GM12878 (cell line): ENCODE data around the gene SULT2A1. TPM values are rescaled to one million over a fixed set of nuclear protein-coding genes. Genes with fewer than 3 reads are reported as not detected.
"Not testable (repeated sequence)": the region's sequence is repeated elsewhere in the genome, so short reads cannot be mapped to it uniquely, and the experiment has no call there.

Source experiments
- ATAC-seq: fragments of 200-7000 bp; cut with Tn5 transposase; 3 replicates; pipeline ENCODE4 v1.9.1; 2020; ENCODE audit warnings: mild to moderate bottlenecking, moderate library complexity
- BruUV-seq: library from RNA; stranded (reverse); fragments of 400-500 nt; replicated peaks from 2 replicates; lab custom pipeline; 2021; lab: Mats Ljungman, UMichigan
- CTCF ChIA-PET: fragments of 300-600 bp; sonication (Branson Sonifier 250); formaldehyde crosslinking; extraction: SDS; loops from one replicate; lab custom pipeline; 2021; ENCODE audit warnings: inconsistent platforms; lab: Yijun Ruan, JAX
- POLR2A ChIA-PET: fragments of 350-600 bp; formaldehyde crosslinking; extraction: SDS; loops from one replicate; lab custom pipeline; 2021; ENCODE audit warnings: inconsistent platforms; lab: Charles Lee
- RAD21 ChIA-PET: fragments of 300-600 bp; sonication (Branson Sonifier 250); formaldehyde crosslinking; loops from one replicate; lab custom pipeline; 2023; ENCODE audit warnings: antibody characterized with exemption; ENCODE audit not compliant: unreplicated experiment; lab: Charles Lee
- SMC1A ChIA-PET: fragments of 300-600 bp; sonication (Branson Sonifier 250); formaldehyde crosslinking; loops from one replicate; lab custom pipeline; 2023; ENCODE audit not compliant: unreplicated experiment, uncharacterized antibody; lab: Charles Lee
- DNase-seq: peaks from one replicate; pipeline ENCODE4 v3.0.0-alpha.2; 2011; ENCODE audit warnings: low read depth, low spot score
- FAIRE-seq: peaks from 3 replicates; lab custom pipeline; 2011; peaks lifted over from hg19 to GRCh38; lab: Jason Lieb, UNC
- H2AFZ ChIP-seq: 2 replicates; pipeline ENCODE4 v1.6.0; 2011; ENCODE audit warnings: low read depth, low read length, control low read depth; ENCODE audit not compliant: control insufficient read depth
- H3K27ac ChIP-seq: 2 replicates; pipeline ENCODE4 v1.5.1; 2011; ENCODE audit warnings: control low read depth; ENCODE audit not compliant: control insufficient read depth, insufficient read depth
- H3K27me3 ChIP-seq, 2 experiments: replicated peaks in 1 of 2; 2 replicates each; pipeline versions ENCODE4 v1.6.0 to v1.6.1; 2011; ENCODE audit warnings: low read length in 1 of 2; ENCODE audit not compliant: control insufficient read depth in 2 of 2, insufficient read depth in 2 of 2
- H3K36me3 ChIP-seq, 2 experiments: 2 replicates each; pipeline ENCODE4 v1.5.1; 2011; ENCODE audit warnings: low read length in 1 of 2; ENCODE audit not compliant: control insufficient read depth in 2 of 2, insufficient read depth in 2 of 2
- H3K4me1 ChIP-seq: 2 replicates; pipeline ENCODE4 v1.6.1; 2011; ENCODE audit warnings: mild to moderate bottlenecking, low read length, moderate library complexity, mixed read lengths; ENCODE audit not compliant: control insufficient read depth, insufficient read depth
- H3K4me2 ChIP-seq: 2 replicates; pipeline ENCODE4 v1.6.0; 2011; ENCODE audit warnings: control low read depth; ENCODE audit not compliant: control insufficient read depth, insufficient read depth
- H3K4me3 ChIP-seq: fragments of 200-600 bp; sonication (generic); 2 replicates; pipeline ENCODE4 v1.5.1; 2016
- H3K79me2 ChIP-seq: 2 replicates; pipeline ENCODE4 v1.6.0; 2011; ENCODE audit warnings: low read length; ENCODE audit not compliant: control insufficient read depth, insufficient read depth
- H3K9ac ChIP-seq: 2 replicates; pipeline ENCODE4 v1.8.0; 2011; ENCODE audit warnings: low read length, control low read depth, mixed read lengths; ENCODE audit not compliant: control insufficient read depth, insufficient read depth
- H3K9me3 ChIP-seq: replicated peaks from 3 replicates; pipeline ENCODE4 v1.5.1; 2011; ENCODE audit warnings: mild to moderate bottlenecking, low read length; ENCODE audit not compliant: control insufficient read depth, insufficient read depth
- H4K20me1 ChIP-seq: 2 replicates; pipeline ENCODE4 v1.6.0; 2011; ENCODE audit not compliant: control insufficient read depth, insufficient read depth
- NBN ChIP-seq: fragments of 450-650 bp; IDR thresholded peaks from 2 replicates; pipeline ENCODE4 v1.6.1; 2016
- WGBS: methylation state at CpG from one replicate; pipeline ENCODE4 v1.1.6; 2016; ENCODE audit warnings: low lambda C conversion rate; ENCODE audit not compliant: insufficient replicate concordance, insufficient coverage; ENCODE audit errors: missing lambda C conversion rate; 5-methylcytosine and 5-hydroxymethylcytosine counted together
- in situ Hi-C: fragments of 300-500 bp; cut with MboI; formaldehyde crosslinking; loops from 9 replicates; pipeline ENCODE4 v1.14.3; 2018; ENCODE audit warnings: mixed read lengths
- intact Hi-C: fragments of 100-400 bp; cut with micrococcal nuclease; formaldehyde crosslinking; loops from one replicate; pipeline ENCODE4 v1.14.2; 2022; ENCODE audit not compliant: unreplicated experiment
- polyA plus RNA-seq, 11 experiments: library from polyadenylated mRNA; depleted of rRNA in 4 of 11; unstranded in 6 of 11; stranded (reverse) in 5 of 11; fragments of >200 nt; fragmentation: Nextera tagmentation in 4 of 11; fragmentation: Illumina TruSeq in 1 of 11; extraction: Ambion mirVana in 4 of 11; extraction: Trizol in 1 of 11; gene quantifications; 1 replicate in 1 of 11; 2 replicates in 10 of 11; pipeline versions ENCODE4 v1.2.1 to v1.2.3, GENCODE V29; 2011 to 2016; ENCODE audit warnings: inconsistent platforms in 2 of 11, missing spikeins in 2 of 11, low read depth in 1 of 11
- total RNA-seq, 4 experiments: library from RNA; depleted of rRNA in 3 of 4; stranded (reverse); fragments of >200 nt in 3 of 4; fragmentation: Illumina TruSeq in 1 of 4; extraction: Trizol in 1 of 4; gene quantifications; 2 replicates each; pipeline versions ENCODE4 v1.2.1 to v1.2.3, GENCODE V29; 2013 to 2021
- TF ChIP-seq, protein P1 (sequence below): fragments of 450-650 bp; IDR thresholded peaks from 2 replicates; pipeline ENCODE4 v1.6.1; 2017; ENCODE audit warnings: mild to moderate bottlenecking
- TF ChIP-seq, protein P2 (sequence below): IDR thresholded peaks from 2 replicates; pipeline ENCODE4 v1.6.1; 2012; ENCODE audit warnings: low read length, inconsistent platforms

The SULT2A1 gene
- total and polyA plus RNA-seq, 10 of the 15 experiments (the other 5 are each of a cell fraction or from before 2014, with no cell fraction given): 0.13 TPM; not detected in 9

DNA sequence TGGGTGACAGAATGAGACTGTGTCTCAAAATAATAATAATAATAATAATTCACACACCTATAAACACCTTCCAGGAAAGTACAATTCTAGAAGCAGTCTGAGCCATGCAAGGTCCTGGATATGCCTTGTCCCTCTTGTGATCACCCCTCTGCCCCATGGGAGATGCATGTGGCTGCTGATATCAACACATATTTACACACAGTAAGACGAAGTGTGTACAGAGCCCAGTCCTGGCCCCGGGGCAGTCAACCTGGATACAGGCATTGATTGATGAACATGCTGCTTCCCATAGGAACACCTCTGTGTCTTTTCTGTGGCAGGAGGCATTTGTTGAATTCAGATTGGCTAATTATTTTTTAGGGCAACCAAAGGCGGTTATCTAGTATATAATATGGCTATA lies 3.2 kb downstream of the SULT2A1 start (continued):
- TF ChIP-seq, protein P1, sequence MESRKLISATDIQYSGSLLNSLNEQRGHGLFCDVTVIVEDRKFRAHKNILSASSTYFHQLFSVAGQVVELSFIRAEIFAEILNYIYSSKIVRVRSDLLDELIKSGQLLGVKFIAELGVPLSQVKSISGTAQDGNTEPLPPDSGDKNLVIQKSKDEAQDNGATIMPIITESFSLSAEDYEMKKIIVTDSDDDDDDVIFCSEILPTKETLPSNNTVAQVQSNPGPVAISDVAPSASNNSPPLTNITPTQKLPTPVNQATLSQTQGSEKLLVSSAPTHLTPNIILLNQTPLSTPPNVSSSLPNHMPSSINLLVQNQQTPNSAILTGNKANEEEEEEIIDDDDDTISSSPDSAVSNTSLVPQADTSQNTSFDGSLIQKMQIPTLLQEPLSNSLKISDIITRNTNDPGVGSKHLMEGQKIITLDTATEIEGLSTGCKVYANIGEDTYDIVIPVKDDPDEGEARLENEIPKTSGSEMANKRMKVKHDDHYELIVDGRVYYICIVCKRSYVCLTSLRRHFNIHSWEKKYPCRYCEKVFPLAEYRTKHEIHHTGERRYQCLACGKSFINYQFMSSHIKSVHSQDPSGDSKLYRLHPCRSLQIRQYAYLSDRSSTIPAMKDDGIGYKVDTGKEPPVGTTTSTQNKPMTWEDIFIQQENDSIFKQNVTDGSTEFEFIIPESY: no peak
- no peak for TF ChIP-seq NBN
- TF ChIP-seq, all 136 proteins: peak for 0

DNA sequence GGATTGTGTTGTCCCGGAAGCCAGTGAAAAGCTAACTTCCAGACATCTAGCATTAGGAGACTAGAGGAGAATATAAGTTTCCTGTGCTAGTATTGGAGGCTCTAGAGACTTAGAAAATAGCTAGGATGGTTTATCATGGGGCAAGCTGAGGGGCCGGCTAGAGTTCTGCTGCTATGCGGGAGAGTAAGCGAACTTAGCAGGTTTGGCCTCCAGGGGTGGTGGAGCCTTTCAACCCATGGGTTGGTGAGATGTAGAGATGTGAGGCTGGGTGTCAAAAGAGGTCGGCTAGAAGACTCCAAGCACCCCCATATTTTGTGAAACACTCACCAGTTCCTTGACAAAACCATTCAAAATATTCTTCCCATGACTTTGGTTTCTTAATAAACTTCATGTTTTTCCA lies 4.4 kb downstream of the SULT2A1 start:
- ChIA-PET RAD21 (no interaction called here), SMC1A (no interaction called here), POLR2A (interaction anchor here (1.0 kb wide), 1 partner anchor 8 kb away, joined by 4 read pairs; no protein-coding TSS in a partner anchor), CTCF (interaction anchor here (1.2 kb wide), 1 partner anchor 12 kb away, joined by 4 read pairs; no protein-coding TSS in a partner anchor)
- Histone ChIP-seq H3K4me1 (no peaks in the 10 kb centered on the region), H3K4me2 (no peak overlapping the region), H3K9ac (no peak overlapping the region), H3K79me2 (no peaks in the 10 kb centered on the region), H2AFZ (no peak overlapping the region), H4K20me1 (no peaks in the 10 kb centered on the region), H3K4me3 (no peak overlapping the region), H3K27me3 (no peaks in the 10 kb centered on the region), H3K36me3 (no peaks in the 10 kb centered on the region), H3K9me3 (no peaks in the 10 kb centered on the region), H3K27ac (no peak overlapping the region)
- BruUV-seq: no TSS peak
- intact Hi-C loops (no loop called here), in situ Hi-C loops (no loop called here)
- DNase-seq: no peak
- TF ChIP-seq, protein P2, sequence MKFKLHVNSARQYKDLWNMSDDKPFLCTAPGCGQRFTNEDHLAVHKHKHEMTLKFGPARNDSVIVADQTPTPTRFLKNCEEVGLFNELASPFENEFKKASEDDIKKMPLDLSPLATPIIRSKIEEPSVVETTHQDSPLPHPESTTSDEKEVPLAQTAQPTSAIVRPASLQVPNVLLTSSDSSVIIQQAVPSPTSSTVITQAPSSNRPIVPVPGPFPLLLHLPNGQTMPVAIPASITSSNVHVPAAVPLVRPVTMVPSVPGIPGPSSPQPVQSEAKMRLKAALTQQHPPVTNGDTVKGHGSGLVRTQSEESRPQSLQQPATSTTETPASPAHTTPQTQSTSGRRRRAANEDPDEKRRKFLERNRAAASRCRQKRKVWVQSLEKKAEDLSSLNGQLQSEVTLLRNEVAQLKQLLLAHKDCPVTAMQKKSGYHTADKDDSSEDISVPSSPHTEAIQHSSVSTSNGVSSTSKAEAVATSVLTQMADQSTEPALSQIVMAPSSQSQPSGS: no peak
- FAIRE-seq: no peak
- ATAC-seq: no peak
- 65% methylated on average over 5 of the region's 5 CpGs for WGBS

DNA sequence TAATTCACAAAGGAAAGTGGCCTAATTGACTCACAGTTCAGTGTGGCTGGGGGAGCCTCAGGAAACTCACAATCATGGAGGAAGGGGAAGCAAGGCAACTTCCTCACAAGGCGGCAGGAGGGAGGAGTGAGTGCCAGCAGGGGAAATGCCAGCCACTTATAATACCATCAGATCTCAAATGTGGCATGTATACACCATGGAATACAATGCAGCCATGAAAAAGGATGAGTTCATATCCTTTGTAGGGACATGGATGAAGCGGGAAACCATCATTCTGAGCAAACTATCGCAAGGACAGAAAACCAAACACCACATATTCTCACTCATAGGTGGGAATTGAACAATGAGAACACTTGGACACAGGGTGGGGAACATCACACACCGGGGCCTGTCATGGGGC lies 6.7 kb downstream of the SULT2A1 start:
- H2AFZ ChIP-seq, H3K27ac ChIP-seq, DNase-seq, H4K20me1 ChIP-seq, H3K9me3 ChIP-seq, intact Hi-C loops, H3K4me2 ChIP-seq, ATAC-seq, H3K79me2 ChIP-seq, H3K4me3 ChIP-seq, H3K27me3 ChIP-seq, H3K9ac ChIP-seq, FAIRE-seq, H3K4me1 ChIP-seq, BruUV-seq, SMC1A ChIA-PET, RAD21 ChIA-PET, CTCF ChIA-PET, H3K36me3 ChIP-seq, in situ Hi-C loops, POLR2A ChIA-PET: not testable (repeated sequence)
- 15% methylated on average over 4 of the region's 4 CpGs for WGBS
